GM19438 (cell line): ENCODE data around the gene ERP44.
"Not testable (repeated sequence)": the region's sequence is repeated elsewhere in the genome, so short reads cannot be mapped to it uniquely, and the experiment has no call there.

ENCODE experiments used
- ATAC-seq: cut with Tn5 transposase; IDR thresholded peaks from one replicate; pipeline ENCODE4 v1.9.1; 2021; ENCODE audit warnings: low read depth; ENCODE audit not compliant: unreplicated experiment

The ERP44 gene

DNA sequence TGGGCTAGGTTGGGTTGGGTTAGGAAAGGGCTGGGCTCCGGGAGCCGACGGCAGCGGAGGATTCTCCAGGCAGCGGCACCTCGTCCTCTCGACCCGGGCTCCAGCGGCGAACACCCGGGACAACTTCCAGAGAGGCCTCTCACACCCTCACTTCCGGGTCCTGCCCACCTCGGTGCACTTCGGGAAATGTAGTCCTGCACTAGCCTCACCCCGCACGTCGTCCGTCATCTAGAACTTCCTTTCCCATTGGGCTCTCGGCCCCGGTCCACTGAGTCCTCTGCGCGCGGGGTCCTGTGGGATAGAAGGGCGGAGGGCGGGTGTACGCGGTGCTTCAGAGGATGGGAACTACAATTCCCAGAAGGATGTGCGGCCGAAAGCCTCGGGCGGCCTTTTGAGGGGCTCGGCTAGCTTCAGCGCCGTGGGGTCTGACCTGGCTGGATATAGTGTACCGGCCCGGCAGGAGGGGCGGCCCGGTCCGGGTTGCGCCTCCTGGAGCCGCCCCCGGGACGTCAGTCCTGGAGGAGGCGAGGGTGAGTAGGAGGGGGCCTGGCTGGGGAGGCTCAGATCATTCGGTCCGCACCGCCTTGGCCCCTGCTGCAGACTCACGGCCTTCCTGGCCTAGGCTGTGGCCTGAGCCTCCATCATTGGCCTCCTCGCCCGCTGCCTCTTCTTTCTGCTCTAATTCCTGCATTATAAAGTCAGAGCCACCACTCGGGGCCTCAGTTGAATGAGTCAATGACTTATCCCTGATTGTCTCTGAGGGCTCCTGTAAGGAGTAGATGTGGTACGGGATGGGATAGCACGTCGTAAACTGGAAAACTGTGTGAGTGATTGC, at the start of gene ERP44, which contains the start of gene INVS:
Gene ERP44 (minus strand): TSS at position 114 of the 835 bp plus-strand sequence. CDS start 160 bp downstream, outside the sequence.
Gene INVS (plus strand): TSS at position 357 of the 835 bp plus-strand sequence. CDS start 5,279 bp downstream, outside the sequence.
- peak; percentile 97 for ATAC-seq

DNA sequence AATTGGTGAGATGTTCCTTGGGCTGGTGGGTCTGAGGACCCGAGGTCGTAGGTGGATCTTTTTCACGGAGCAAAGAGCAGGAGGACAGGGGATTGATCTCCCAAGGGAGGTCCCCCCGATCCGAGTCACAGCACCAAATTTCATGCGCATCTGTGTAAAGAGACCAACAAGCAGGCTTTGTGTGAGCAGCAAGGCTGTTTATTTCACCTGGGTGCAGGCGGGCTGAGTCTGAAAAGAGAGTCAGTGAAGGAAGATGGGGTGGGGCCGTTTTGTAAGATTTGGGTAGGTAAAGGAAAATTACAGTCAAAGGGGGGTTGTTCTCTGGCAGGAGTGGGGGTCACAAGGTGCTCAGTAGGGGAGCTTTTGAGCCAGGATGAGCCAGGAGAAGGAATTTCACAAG, 47.2 kb upstream of the ERP44 start:
- ATAC-seq: not testable (repeated sequence)

DNA sequence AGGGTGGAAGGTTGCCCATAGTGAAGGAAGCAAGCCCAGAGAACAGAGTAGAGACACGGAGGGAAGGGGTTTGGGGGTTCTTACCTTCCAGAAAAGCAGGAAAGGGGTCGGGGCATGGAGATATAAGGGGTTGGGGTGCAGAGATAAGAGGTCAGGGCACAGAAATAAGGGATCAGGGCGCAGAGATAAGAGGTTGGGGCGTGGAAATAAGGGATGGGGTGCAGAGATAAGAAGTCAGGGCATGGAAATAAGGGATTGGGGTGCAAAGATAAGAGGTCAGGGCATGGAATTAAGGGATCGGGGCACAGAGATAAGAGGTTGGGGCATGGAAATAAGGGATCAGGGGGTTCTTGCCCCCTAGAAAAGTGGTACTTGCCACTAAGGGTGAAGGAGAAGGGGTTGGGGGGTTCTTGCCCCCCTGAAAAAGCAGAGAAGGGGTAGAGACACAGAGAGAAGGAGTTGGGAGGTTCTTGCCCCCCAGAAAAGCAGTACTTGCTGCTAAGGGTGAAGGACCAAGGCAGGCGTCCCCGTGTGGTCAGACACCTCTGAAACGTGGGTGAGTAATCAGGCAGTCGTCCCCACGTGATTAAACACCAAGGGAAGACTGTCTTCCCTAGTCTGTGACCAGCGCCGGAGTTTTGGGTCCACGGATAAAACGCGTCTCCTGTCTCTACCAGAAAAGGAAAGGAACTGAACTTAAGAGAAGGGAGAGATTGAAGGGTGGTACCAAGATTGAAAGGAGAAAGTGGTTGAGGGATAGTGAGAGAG, 46.6 kb upstream of the ERP44 start:
- ATAC-seq: not testable (repeated sequence)

GRCh38 chr9:100141862-100142261, 43.1 kb upstream of the ERP44 start:
- not testable (repeated sequence) for ATAC-seq

DNA sequence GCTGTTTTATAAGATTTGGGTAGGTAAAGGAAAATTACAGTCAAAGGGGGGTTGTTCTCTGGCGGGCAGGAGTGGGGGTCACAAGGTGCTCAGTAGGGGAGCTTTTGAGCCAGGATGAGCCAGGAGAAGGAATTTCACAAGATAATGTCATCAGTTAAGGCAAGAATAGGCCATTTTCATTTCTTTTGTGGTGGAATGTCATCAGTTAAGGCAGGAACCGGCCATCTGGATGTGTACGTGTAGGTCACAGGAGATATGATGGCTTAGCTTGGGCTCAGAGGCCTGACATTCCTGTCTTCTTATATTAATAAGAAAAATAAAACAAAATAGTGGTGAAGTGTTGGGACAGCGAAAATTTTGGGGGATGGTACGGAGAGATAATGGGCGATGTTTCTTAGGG, 41.5 kb upstream of the ERP44 start:
- ATAC-seq: not testable (repeated sequence)

DNA sequence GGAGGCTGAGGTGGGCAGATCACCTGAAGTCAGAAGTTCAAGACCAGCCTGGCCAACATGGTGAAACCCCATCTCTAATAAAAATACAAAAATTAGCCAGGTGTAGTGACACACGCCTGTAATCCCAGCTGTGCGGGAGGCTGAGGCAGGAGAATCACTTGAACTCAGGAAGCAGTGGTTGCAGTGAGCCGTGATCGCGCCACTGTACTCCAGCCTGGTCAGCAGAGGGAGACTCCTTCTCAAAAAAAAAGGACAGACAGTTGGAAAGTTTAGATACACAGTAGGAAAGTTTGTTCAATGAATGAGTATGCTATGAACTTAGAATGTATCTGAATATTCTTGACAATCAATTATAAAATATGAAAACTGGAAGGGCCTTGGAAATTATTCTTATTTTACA, 38.0 kb upstream of the ERP44 start:
- ATAC-seq: not testable (repeated sequence)

GRCh38 chr9:100134731-100135130, 35.9 kb upstream of the ERP44 start:
- no peak for ATAC-seq

DNA sequence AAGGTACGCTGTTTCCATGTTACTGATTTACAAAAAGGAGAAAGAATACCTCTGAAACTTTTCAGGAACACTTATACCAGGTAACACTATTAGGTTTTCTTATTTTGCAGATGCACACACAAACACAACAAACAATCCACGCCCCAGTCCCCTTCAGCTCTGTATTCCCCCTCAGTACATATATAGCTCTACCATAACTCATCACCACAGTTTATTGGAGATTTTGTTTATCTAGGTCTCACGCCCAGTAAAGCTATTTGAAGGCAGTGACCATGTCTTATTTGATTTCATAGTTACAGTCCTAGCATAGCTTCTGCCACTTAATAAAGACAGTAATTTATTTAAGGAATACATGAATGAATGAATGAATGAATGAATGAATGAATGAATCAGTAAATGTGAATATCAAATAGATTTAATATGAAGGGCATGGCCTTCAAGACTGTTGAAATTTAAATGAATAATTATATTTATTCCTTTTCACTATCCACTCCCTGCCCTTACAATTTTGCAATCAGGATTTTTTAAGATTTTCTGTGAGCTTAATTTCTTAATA, 33.2 kb upstream of the ERP44 start:
- no peak for ATAC-seq

DNA sequence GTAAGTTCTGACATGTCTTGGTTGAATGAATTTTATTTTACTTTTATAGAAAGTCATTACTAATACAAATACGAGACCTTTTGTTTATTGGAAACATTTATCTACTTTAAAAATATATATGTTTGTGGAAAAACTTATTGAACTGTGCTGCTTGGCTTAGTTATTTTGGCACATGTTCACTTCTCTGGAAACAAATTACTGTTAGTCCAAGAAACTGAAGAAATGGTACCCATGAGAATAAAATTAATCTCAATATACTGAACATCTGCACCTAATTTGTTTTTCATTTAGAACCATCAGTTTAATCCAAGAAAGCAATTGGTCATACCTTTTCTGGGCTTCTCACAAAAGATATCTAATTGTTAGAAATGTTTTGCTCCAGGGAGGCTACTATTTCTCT, 32.4 kb upstream of the ERP44 start:
- ATAC-seq: no peak

DNA sequence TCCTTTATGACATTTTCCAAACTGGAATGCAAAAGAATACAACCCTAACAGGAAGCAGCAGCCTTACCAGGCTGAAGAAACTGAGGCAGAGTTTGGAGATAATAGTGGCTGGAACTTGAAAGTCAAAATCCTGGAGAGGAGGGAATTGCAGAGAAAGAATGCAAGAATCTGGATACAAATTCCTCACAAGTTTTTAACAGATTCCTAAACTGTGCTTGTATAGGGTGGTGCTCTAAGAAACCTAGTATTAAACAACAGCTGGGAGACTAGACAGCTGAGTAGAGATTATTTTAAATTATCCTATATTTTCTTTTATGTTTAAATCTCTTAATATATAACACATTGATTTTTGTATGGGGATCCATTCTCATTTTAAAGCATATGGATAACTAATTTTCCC, 31.0 kb upstream of the ERP44 start:
- ATAC-seq: no peak

DNA sequence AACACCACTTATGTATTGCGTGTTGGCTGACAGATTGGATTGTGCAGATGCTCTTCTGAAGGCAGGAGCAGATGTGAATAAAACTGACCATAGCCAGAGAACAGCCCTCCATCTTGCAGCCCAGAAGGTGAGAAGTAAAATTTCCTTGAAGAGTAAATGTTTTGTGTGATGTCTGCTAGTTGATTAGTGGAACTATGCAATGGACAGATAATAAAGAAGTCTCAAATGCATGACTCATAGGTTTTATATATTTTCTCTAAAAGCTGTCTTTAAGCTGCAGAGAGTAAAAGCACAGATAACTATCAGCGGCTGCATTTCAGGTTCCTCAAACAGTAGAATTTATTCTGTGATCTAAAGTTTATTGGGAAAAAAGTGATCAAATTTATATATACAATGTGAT, 27.6 kb upstream of the ERP44 start:
- ATAC-seq: no peak

DNA sequence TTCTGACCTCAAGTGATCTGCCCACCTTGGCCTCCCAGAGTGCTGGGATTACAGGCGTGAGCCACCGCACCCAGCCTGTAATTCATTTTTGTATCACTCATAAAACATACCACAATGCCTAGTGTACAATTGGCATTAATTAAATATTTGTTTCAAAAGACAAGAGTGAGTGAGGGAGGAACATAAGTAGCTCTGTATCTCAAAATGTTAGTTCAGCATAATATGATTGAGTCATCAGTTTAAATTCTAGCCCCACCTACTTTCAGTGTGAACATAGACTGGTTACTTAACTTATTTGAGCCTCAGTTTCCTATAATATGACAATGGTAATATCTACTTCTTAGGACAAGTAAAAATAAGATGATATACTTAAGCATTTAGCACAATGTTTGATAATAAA, 27.1 kb upstream of the ERP44 start:
- ATAC-seq: no peak

- ATAC-seq: no peak
These were observed 26.4 kb upstream of the ERP44 start for GRCh38 chr9:100125236-100125635.

DNA sequence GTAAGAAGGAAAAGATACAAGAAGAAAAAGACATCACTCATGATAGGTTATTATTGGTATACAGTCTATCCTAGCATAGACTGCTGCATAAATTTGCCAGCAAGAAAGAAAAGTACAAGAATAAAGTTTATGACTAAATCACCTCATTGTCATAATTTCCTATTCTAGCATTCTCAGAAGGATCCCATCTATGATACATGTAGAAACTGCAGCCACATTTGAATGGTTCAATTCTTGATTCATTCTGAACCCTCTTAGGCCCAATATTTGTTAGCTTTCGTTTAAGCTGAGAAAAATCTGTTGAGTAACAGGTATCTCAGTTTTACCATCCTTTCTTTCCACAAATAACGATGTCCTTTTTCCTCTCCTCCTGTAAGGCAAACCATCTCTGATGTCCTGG, 21.5 kb upstream of the ERP44 start:
- no peak for ATAC-seq

- no peak for ATAC-seq
These were observed 18.5 kb upstream of the ERP44 start for GRCh38 chr9:100117316-100117715.

GRCh38 chr9:100112677-100113336, 14.0 kb upstream of the ERP44 start:
- ATAC-seq: no peak

GRCh38 chr9:100111235-100111634, 12.4 kb upstream of the ERP44 start:
- ATAC-seq: no peak

- no peak for ATAC-seq
These were observed 9.8 kb upstream of the ERP44 start for GRCh38 chr9:100108559-100108958.

DNA sequence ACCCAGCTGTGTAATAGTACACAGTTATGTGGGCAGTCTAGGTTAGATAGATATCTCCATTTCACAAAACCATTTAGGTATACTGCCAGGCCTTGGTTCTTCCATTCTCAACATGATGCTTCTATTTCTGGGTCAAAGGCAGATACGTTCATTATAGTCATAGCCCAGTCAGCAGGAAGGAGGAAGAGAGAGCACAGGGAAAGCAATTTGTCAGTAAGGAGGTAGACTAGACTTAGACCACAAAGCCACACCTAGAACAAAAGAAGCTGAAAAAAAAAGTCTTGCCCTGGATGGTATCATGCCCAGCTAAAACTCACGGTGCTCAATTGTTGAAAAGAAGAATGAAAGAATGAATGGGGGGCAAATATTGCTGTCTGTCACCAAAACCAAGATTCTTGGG, 7.8 kb upstream of the ERP44 start:
- no peak for ATAC-seq

- no peak for ATAC-seq
These were observed 7.1 kb upstream of the ERP44 start for GRCh38 chr9:100105861-100106260.

- ATAC-seq: no peak
These were observed 5.5 kb upstream of the ERP44 start for GRCh38 chr9:100104314-100104713.
